Vagina (tissue), 2 donors: ENCODE data around the gene ABHD6.

Experiments
- POLR2AphosphoS5 ChIP-seq, 2 donors: sonication (generic); formaldehyde crosslinking; IDR thresholded peaks; one replicate each; pipeline ENCODE4 v1.9.0; 2017; ENCODE audit warnings: antibody characterized with exemption in 2 of 2, mild to moderate bottlenecking in 2 of 2, low read depth in 1 of 2; ENCODE audit not compliant: insufficient read depth in 1 of 2
- TF ChIP-seq, protein P1 (sequence below), 3 experiments: fragments of 450-650 bp in 2 of 3; fragments of 200-600 bp in 1 of 3; sonication (generic) in 1 of 3; IDR thresholded peaks; one replicate each; pipeline ENCODE4 v1.5.1; 2017 to 2019; ENCODE audit warnings: antibody characterized with exemption in 3 of 3, mild to moderate bottlenecking in 2 of 3, moderate library complexity in 2 of 3

DNA sequence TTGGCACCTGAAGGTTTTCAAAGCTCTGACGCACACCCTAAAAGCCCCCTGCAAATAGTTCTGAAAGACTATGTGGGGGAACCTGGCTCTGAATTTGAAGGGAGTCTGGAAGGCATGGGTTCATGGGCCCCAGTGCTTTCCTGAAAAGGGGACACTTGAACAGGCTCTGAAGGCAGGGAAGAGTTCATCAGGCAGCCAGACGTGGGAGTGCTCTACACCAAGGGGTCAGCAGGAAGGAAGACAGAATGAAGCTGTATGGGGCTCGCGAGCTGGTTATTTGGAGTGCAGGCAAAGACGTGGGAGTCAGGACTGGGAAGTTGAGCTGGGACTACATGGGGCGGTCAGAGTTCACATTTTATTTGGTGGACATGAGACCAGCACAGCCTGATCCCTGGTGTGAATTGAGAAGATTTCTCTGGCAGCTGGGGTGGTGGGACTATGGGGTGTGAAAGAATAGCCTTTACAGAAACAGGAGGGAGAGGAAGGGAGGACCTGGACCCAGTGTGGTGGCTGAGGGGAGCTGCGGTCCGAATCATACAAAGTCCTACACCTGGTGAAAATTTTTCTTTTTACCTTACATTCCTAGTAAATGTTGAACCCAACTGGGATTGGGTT is 12.6 kb downstream of the ABHD6 start:
- TF ChIP-seq POLR2AphosphoS5 (IDR thresholded peaks at IDR 0.05; ENCODE audit: insufficient read depth in 1 of 2, low read depth in 1 of 2), result no peak
- TF ChIP-seq, protein P1, sequence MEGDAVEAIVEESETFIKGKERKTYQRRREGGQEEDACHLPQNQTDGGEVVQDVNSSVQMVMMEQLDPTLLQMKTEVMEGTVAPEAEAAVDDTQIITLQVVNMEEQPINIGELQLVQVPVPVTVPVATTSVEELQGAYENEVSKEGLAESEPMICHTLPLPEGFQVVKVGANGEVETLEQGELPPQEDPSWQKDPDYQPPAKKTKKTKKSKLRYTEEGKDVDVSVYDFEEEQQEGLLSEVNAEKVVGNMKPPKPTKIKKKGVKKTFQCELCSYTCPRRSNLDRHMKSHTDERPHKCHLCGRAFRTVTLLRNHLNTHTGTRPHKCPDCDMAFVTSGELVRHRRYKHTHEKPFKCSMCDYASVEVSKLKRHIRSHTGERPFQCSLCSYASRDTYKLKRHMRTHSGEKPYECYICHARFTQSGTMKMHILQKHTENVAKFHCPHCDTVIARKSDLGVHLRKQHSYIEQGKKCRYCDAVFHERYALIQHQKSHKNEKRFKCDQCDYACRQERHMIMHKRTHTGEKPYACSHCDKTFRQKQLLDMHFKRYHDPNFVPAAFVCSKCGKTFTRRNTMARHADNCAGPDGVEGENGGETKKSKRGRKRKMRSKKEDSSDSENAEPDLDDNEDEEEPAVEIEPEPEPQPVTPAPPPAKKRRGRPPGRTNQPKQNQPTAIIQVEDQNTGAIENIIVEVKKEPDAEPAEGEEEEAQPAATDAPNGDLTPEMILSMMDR (IDR thresholded peaks at IDR 0.05), result no peak
